IPS-NIHi7 (cell line): ENCODE measurements around the gene PDE4DIP.
"Not testable (repeated sequence)": the region's sequence is repeated elsewhere in the genome, so short reads cannot be mapped to it uniquely, and the experiment has no call there.

Experiments used
- DNase-seq: peaks from one replicate; pipeline ENCODE4 v3.0.0; 2012; ENCODE audit warnings: mixed read lengths; ENCODE audit errors: extremely low spot score

PDE4DIP gene

GRCh38 chr1:148844220-148844619, at the start of gene PDE4DIP:
PDE4DIP (plus strand) TSS chr1:148844428; CDS start chr1:148844775, 347 bp downstream.
- not testable (repeated sequence) for DNase-seq

- not testable (repeated sequence) for DNase-seq
Observed at GRCh38 chr1:148808268-148808928, 35.8 kb upstream of the PDE4DIP start.

- DNase-seq = not testable (repeated sequence)
Observed at GRCh38 chr1:148808929-148809283, 35.3 kb upstream of the PDE4DIP start.

GRCh38 chr1:148822180-148822579, 22.0 kb upstream of the PDE4DIP start:
- not testable (repeated sequence) for DNase-seq

- not testable (repeated sequence) for DNase-seq
Observed at GRCh38 chr1:148823822-148824221, 20.4 kb upstream of the PDE4DIP start.

GRCh38 chr1:148825029-148825428, 19.2 kb upstream of the PDE4DIP start:
- DNase-seq = not testable (repeated sequence)

GRCh38 chr1:148828531-148828930, 15.7 kb upstream of the PDE4DIP start:
- not testable (repeated sequence) for DNase-seq

- not testable (repeated sequence) for DNase-seq
Observed at GRCh38 chr1:148828962-148829361, 15.3 kb upstream of the PDE4DIP start.

- not testable (repeated sequence) for DNase-seq
Observed at GRCh38 chr1:148829365-148829764, 14.9 kb upstream of the PDE4DIP start.

GRCh38 chr1:148841262-148841661, 3.0 kb upstream of the PDE4DIP start:
- not testable (repeated sequence) for DNase-seq

- DNase-seq = not testable (repeated sequence)
Observed at GRCh38 chr1:148844651-148845050, 423 bp downstream of the PDE4DIP start.

GRCh38 chr1:148845068-148845467, 840 bp downstream of the PDE4DIP start:
- DNase-seq = not testable (repeated sequence)

- DNase-seq = not testable (repeated sequence)
Observed at GRCh38 chr1:148850347-148850746, 6.1 kb downstream of the PDE4DIP start.

GRCh38 chr1:148850840-148851239, 6.6 kb downstream of the PDE4DIP start:
- DNase-seq = not testable (repeated sequence)

- not testable (repeated sequence) for DNase-seq
Observed at GRCh38 chr1:148851684-148852083, 7.5 kb downstream of the PDE4DIP start.

GRCh38 chr1:148853363-148853762, 9.1 kb downstream of the PDE4DIP start:
- not testable (repeated sequence) for DNase-seq

GRCh38 chr1:148854063-148854462, 9.8 kb downstream of the PDE4DIP start:
- DNase-seq = not testable (repeated sequence)

- DNase-seq = not testable (repeated sequence)
Observed at GRCh38 chr1:148855367-148855766, 11.1 kb downstream of the PDE4DIP start.

GRCh38 chr1:148860049-148860448, 15.8 kb downstream of the PDE4DIP start:
- DNase-seq = not testable (repeated sequence)

- DNase-seq = not testable (repeated sequence)
Observed at GRCh38 chr1:148860579-148861259, 16.5 kb downstream of the PDE4DIP start.

- DNase-seq = not testable (repeated sequence)
Observed at GRCh38 chr1:148862590-148862989, 18.4 kb downstream of the PDE4DIP start.

- DNase-seq = not testable (repeated sequence)
Observed at GRCh38 chr1:148868924-148869633, 24.9 kb downstream of the PDE4DIP start.
